ENCODE measurements around the gene SHLD1. TPM values are rescaled to one million over a fixed set of nuclear protein-coding genes. Genes with fewer than 3 reads are reported as not detected.

The SHLD1 gene
- polyA plus RNA-seq, 4 donors, result 8.3 to 11.7 (median 10.1) TPM

- no peak for DNase-seq (ENCODE audit: low read depth in 4 of 4, low spot score in 2 of 4)
These were observed 92.3 kb downstream of the SHLD1 start for GRCh38 chr20:5842465-5842864.

GRCh38 chr20:5843054-5843592 is 92.9 kb downstream of the SHLD1 start:
- DNase-seq (ENCODE audit: low read depth in 4 of 4, low spot score in 2 of 4), result no peak

- no peak for DNase-seq (ENCODE audit: low read depth in 4 of 4, low spot score in 2 of 4)
These were observed 94.0 kb downstream of the SHLD1 start for GRCh38 chr20:5844063-5844681.

GRCh38 chr20:5845681-5846615 is 95.7 kb downstream of the SHLD1 start:
- DNase-seq (ENCODE audit: low read depth in 4 of 4, low spot score in 2 of 4), result peak in 1 of 4 donors; percentile 44

GRCh38 chr20:5848711-5849505 is 98.7 kb downstream of the SHLD1 start:
- DNase-seq (ENCODE audit: low read depth in 4 of 4, low spot score in 2 of 4), result no peak

- no peak for DNase-seq (ENCODE audit: low read depth in 4 of 4, low spot score in 2 of 4)
These were observed 105.7 kb downstream of the SHLD1 start for GRCh38 chr20:5855939-5856338.

GRCh38 chr20:5859608-5860007 is 109.4 kb downstream of the SHLD1 start:
- no peak for DNase-seq (ENCODE audit: low read depth in 4 of 4, low spot score in 2 of 4)

- DNase-seq (ENCODE audit: low read depth in 4 of 4, low spot score in 2 of 4), result no peak
These were observed 112.5 kb downstream of the SHLD1 start for GRCh38 chr20:5862703-5863039.

GRCh38 chr20:5863040-5863833 is 113.0 kb downstream of the SHLD1 start:
- no peak for DNase-seq (ENCODE audit: low read depth in 4 of 4, low spot score in 2 of 4)

- DNase-seq (ENCODE audit: low read depth in 4 of 4, low spot score in 2 of 4), result no peak
These were observed 114.2 kb downstream of the SHLD1 start for GRCh38 chr20:5864428-5864827.

GRCh38 chr20:5864873-5865587 is 114.8 kb downstream of the SHLD1 start:
- DNase-seq (ENCODE audit: low read depth in 4 of 4, low spot score in 2 of 4), result no peak

- DNase-seq (ENCODE audit: low read depth in 4 of 4, low spot score in 2 of 4), result no peak
These were observed 115.4 kb downstream of the SHLD1 start for GRCh38 chr20:5865604-5866003.

- no peak for DNase-seq (ENCODE audit: low read depth in 4 of 4, low spot score in 2 of 4)
These were observed 120.4 kb downstream of the SHLD1 start for GRCh38 chr20:5870568-5870981.

GRCh38 chr20:5871459-5872410 is 121.5 kb downstream of the SHLD1 start:
- DNase-seq (ENCODE audit: low read depth in 4 of 4, low spot score in 2 of 4), result no peak

- DNase-seq (ENCODE audit: low read depth in 4 of 4, low spot score in 2 of 4), result no peak
These were observed 126.9 kb downstream of the SHLD1 start for GRCh38 chr20:5877128-5877527.

GRCh38 chr20:5880326-5880725 is 130.1 kb downstream of the SHLD1 start:
- no peak for DNase-seq (ENCODE audit: low read depth in 4 of 4, low spot score in 2 of 4)

- no peak for DNase-seq (ENCODE audit: low read depth in 4 of 4, low spot score in 2 of 4)
These were observed 131.5 kb downstream of the SHLD1 start for GRCh38 chr20:5881703-5882102.

- no peak for DNase-seq (ENCODE audit: low read depth in 4 of 4, low spot score in 2 of 4)
These were observed 132.0 kb downstream of the SHLD1 start for GRCh38 chr20:5882166-5882565.

Measured in left renal cortex interstitium (tissue), 4 donors.